Right lobe of liver (tissue), 6 donors: ENCODE measurements around the gene NCOA3. TPM values are rescaled to one million over a fixed set of nuclear protein-coding genes. Genes with fewer than 3 reads are reported as not detected.

Experiments
- ATAC-seq, 4 donors: fragments of 200-7000 bp; cut with Tn5 transposase; one replicate each; pipeline ENCODE4 v1.9.1; 2020; ENCODE audit warnings: mild to moderate bottlenecking in 4 of 4, moderate library complexity in 4 of 4
- DNase-seq, 3 donors: peaks; one replicate each; pipeline ENCODE4 v3.0.0-alpha.2; 2020
- H3K27ac ChIP-seq, 3 donors: fragments of 200-600 bp; one replicate each; pipeline ENCODE4 v1.8.0; 2022
- H3K27me3 ChIP-seq, 2 donors: fragments of 200-600 bp; one replicate each; pipeline ENCODE4 v1.8.0; 2022
- H3K36me3 ChIP-seq, 4 donors: fragments of 200-600 bp; sonication (generic) in 1 of 4; one replicate each; pipeline versions ENCODE4 v1.5.1 to v1.8.0; 2017 to 2022; ENCODE audit warnings: control low read depth in 1 of 4
- H3K4me1 ChIP-seq, 4 donors: fragments of 200-600 bp; sonication (generic) in 1 of 4; one replicate each; pipeline versions ENCODE4 v1.5.1 to v1.8.0; 2017 to 2022; ENCODE audit warnings: control low read depth in 1 of 4
- H3K4me3 ChIP-seq, 3 donors: fragments of 200-600 bp; one replicate each; pipeline ENCODE4 v1.8.0; 2022
- H3K9me3 ChIP-seq, 4 donors: fragments of 200-600 bp; sonication (generic) in 1 of 4; one replicate each; pipeline versions ENCODE4 v1.5.1 to v1.8.0; 2017 to 2022; ENCODE audit warnings: control low read depth in 1 of 4
- CTCF ChIP-seq, 4 donors: fragments of 200-600 bp in 3 of 4; fragments of 450-650 bp in 1 of 4; IDR thresholded peaks; one replicate each; pipeline versions ENCODE4 v1.5.1 to v1.8.0; 2016 to 2022; ENCODE audit warnings: antibody characterized with exemption in 4 of 4, mild to moderate bottlenecking in 2 of 4
- POLR2A ChIP-seq: fragments of 450-650 bp; IDR thresholded peaks from one replicate; pipeline ENCODE4 v1.6.1; 2017; ENCODE audit warnings: antibody characterized with exemption, mild to moderate bottlenecking
- WGBS: methylation state at CpG from one replicate; pipeline ENCODE4 v1.1.6; 2018; ENCODE audit warnings: low coverage, low lambda C conversion rate; ENCODE audit not compliant: insufficient coverage; ENCODE audit errors: missing lambda C conversion rate; 5-methylcytosine and 5-hydroxymethylcytosine counted together
- intact Hi-C, 2 donors: fragments of 100-400 bp; cut with DNase I; formaldehyde crosslinking; loops; one replicate each; pipeline versions ENCODE4 v1.11.2 to v1.14.1; 2022
- total RNA-seq, 6 experiments: library from RNA; depleted of rRNA in 2 of 6; stranded (reverse); fragments of >200 nt in 2 of 6; fragmentation: NEBNext Ultra II Directional in 3 of 6; extraction: Animal tissue kit (Norgen Biotek cat#: 25700) in 3 of 6; gene quantifications; one replicate each; pipeline versions ENCODE4 v1.1.0 to v1.2.4, GENCODE V29; 2016 to 2023
- donor health status: DM: no; HTN: yes; CAD: no.
- donor health status: DM: no; HTN: no; CAD: no.
- donor health status: DM: no; HTN: no; CAD: no.
- donor health status: DM: no; HTN: yes; CAD: no.
- donor health status: DM: no; HTN: yes; CAD: no.

The NCOA3 gene
- total RNA-seq, 6 experiments from 2014 or later, result 11.2 to 15.1 (median 13.8) TPM

GRCh38 chr20:47700327-47700726, 198.6 kb downstream of the NCOA3 start:
- DNase-seq (no peak), ATAC-seq (no peak)
- 76% methylated on average over 5 of the region's 7 CpGs for WGBS
- no peak overlapping the region for H3K27ac ChIP-seq
- no peaks in the 10 kb centered on the region for H3K9me3 ChIP-seq
- no peak overlapping the region for H3K4me3 ChIP-seq
- TF ChIP-seq POLR2A, result no peak
- no peak for TF ChIP-seq CTCF (IDR thresholded peaks at IDR 0.05)
- no peaks in the 10 kb centered on the region for H3K4me1 ChIP-seq
- H3K36me3 ChIP-seq, result peaks cover 0 to 2% (median 0%) of the 10 kb centered on the region in 4 donors
- intact Hi-C loops, result no loop called here
- H3K27me3 ChIP-seq, result no peaks in the 10 kb centered on the region

GRCh38 chr20:47701612-47702011, 199.9 kb downstream of the NCOA3 start:
- H3K4me1 ChIP-seq, result no peaks in the 10 kb centered on the region
- no peak overlapping the region for H3K4me3 ChIP-seq
- TF ChIP-seq POLR2A, result no peak
- no peak for TF ChIP-seq CTCF (IDR thresholded peaks at IDR 0.05)
- H3K36me3 ChIP-seq, result no peaks in the 10 kb centered on the region
- no peaks in the 10 kb centered on the region for H3K9me3 ChIP-seq
- DNase-seq, result no peak
- no peak for ATAC-seq
- intact Hi-C loops, result no loop called here
- no peak overlapping the region for H3K27ac ChIP-seq
- 95% methylated on average over 7 of the region's 15 CpGs for WGBS
- no peaks in the 10 kb centered on the region for H3K27me3 ChIP-seq

DNA sequence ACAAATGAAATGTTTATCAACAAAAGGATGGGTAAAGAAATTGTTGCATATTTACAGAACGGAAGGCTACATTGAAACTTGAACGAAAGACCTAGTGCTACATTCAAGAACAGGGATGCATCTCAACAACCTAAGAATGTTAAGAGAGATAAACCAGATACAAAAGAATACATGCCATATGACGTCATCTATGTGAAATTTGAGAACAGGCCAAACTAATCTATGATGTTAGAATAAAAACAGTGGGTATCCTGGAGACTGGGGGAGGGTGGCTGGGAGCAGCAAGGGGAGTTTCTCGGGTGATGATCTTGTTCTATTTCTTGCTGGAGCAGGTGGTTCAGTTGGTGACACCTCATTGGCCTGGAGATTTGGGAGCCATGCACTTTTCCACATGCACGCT, 202.1 kb downstream of the NCOA3 start:
- no peaks in the 10 kb centered on the region for H3K4me1 ChIP-seq
- H3K36me3 ChIP-seq, result no peaks in the 10 kb centered on the region
- TF ChIP-seq POLR2A, result no peak
- TF ChIP-seq CTCF (IDR thresholded peaks at IDR 0.05), result no peak
- no peak overlapping the region for H3K4me3 ChIP-seq
- intact Hi-C loops, result no loop called here
- ATAC-seq (no peak), DNase-seq (no peak)
- no peaks in the 10 kb centered on the region for H3K27me3 ChIP-seq
- no peak overlapping the region for H3K27ac ChIP-seq
- WGBS, result 75% methylated on average over 5 of the region's 5 CpGs
- no peaks in the 10 kb centered on the region for H3K9me3 ChIP-seq

DNA sequence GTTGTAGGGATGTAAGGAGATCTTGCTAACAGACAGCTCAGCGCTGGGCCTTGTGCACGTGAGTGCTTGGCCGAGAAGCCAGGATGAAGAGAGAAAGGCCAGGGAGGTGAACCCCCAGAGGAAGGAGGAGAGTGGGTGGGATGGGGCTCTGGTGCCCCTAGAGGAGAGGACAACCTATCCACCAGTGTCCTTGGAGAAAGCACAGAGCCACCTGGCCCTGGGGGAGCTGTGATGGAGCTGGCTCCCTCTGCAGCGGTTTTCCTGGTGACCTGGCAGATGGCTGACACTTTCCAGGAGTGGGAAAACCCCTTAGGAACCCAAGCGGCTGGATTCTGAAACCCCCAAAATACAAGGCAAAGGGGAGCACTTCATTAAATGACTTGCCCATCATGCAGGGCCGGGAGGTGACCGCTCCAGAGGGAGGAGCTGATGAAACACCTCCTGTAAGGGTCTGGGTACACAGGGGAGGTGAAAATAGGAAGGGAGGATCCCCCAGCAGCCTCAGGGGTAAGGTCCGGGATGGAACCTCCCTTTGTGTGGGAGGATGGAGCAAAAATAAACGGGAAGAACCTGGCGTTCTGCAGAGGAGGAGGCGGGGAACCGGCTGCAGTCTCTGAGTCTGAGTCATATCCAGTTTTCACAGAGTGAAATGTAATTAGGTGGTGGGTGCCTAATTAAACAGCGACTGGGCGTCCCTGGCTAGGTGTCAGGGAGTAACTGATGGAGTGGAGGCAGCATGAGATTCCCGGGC, 203.2 kb downstream of the NCOA3 start:
- Histone ChIP-seq H3K9me3 (no peaks in the 10 kb centered on the region), H3K36me3 (no peaks in the 10 kb centered on the region), H3K4me3 (no peak overlapping the region), H3K27me3 (no peaks in the 10 kb centered on the region), H3K4me1 (peaks cover 0 to 2% (median 0%) of the 10 kb centered on the region in 4 donors), H3K27ac (no peak overlapping the region)
- intact Hi-C loops, result no loop called here
- WGBS, result 64% methylated on average over 13 of the region's 15 CpGs
- DNase-seq (no peak), ATAC-seq (peak in 1 of 4 donors; percentile 15)
- TF ChIP-seq POLR2A (no peak), CTCF (IDR thresholded peaks at IDR 0.05) (no peak)
